Keratinocyte (primary cell): ENCODE data around the gene HDAC5. TPM values are rescaled to one million over a fixed set of nuclear protein-coding genes. Genes with fewer than 3 reads are reported as not detected.

ENCODE experiments used
- DNase-seq: peaks from one replicate; pipeline ENCODE4 v3.0.0-alpha.2; 2011; ENCODE audit warnings: low read depth, missing footprints, low spot score
- FAIRE-seq: peaks from 2 replicates; lab custom pipeline; 2011; peaks lifted over from hg19 to GRCh38; lab: Jason Lieb, UNC
- H2AFZ ChIP-seq: 2 replicates; pipeline ENCODE4 v1.6.0; 2012; ENCODE audit warnings: low read length, control low read depth, inconsistent platforms; ENCODE audit not compliant: control insufficient read depth
- H3K27ac ChIP-seq: 2 replicates; pipeline ENCODE4 v1.5.1; 2011; ENCODE audit warnings: low read length; ENCODE audit not compliant: control insufficient read depth, insufficient read depth
- H3K27me3 ChIP-seq: 3 replicates; pipeline ENCODE4 v1.6.0; 2011; ENCODE audit warnings: low read length; ENCODE audit not compliant: control insufficient read depth, insufficient read depth; ENCODE audit errors: extremely low read depth
- H3K36me3 ChIP-seq, 2 experiments: 2 replicates in 1 of 2; 3 replicates in 1 of 2; pipeline ENCODE4 v1.5.1; 2011; ENCODE audit warnings: low read length in 2 of 2, mild to moderate bottlenecking in 1 of 2; ENCODE audit not compliant: control insufficient read depth in 2 of 2, insufficient read depth in 2 of 2; ENCODE audit errors: extremely low read depth in 1 of 2
- H3K4me1 ChIP-seq: 3 replicates; pipeline ENCODE4 v1.5.1; 2011; ENCODE audit warnings: low read length; ENCODE audit not compliant: control insufficient read depth, insufficient read depth; ENCODE audit errors: extremely low read depth
- H3K4me2 ChIP-seq: 3 replicates; pipeline ENCODE4 v1.6.0; 2011; ENCODE audit warnings: low read depth, low read length; ENCODE audit not compliant: control insufficient read depth, insufficient read depth; ENCODE audit errors: extremely low read depth
- H3K4me3 ChIP-seq, 3 experiments: fragments of 200-600 bp in 1 of 3; sonication (generic) in 1 of 3; 2 replicates in 2 of 3; 3 replicates in 1 of 3; pipeline ENCODE4 v1.5.1; 2011 to 2016; ENCODE audit warnings: low read length in 3 of 3, mild to moderate bottlenecking in 3 of 3, control low read depth in 2 of 3, inconsistent platforms in 1 of 3, low read depth in 1 of 3, mixed read lengths in 1 of 3, mixed run types in 1 of 3, moderate library complexity in 1 of 3; ENCODE audit not compliant: control insufficient read depth in 2 of 3, insufficient read depth in 2 of 3; ENCODE audit errors: extremely low read depth in 1 of 3
- H3K79me2 ChIP-seq: 2 replicates; pipeline ENCODE4 v1.6.0; 2012; ENCODE audit warnings: low read length; ENCODE audit not compliant: control insufficient read depth, insufficient read depth
- H3K9ac ChIP-seq: 3 replicates; pipeline ENCODE4 v1.6.0; 2011; ENCODE audit warnings: low read length; ENCODE audit not compliant: control insufficient read depth, insufficient read depth; ENCODE audit errors: extremely low read depth
- H3K9me1 ChIP-seq: 3 replicates; pipeline ENCODE4 v1.6.0; 2011; ENCODE audit warnings: low read length; ENCODE audit not compliant: control insufficient read depth, insufficient read depth; ENCODE audit errors: extremely low read depth
- H3K9me3 ChIP-seq: 2 replicates; pipeline ENCODE4 v1.5.1; 2012; ENCODE audit warnings: low read depth, low read length; ENCODE audit not compliant: control insufficient read depth
- H4K20me1 ChIP-seq: 3 replicates; pipeline ENCODE4 v1.6.0; 2011; ENCODE audit warnings: low read length; ENCODE audit not compliant: control insufficient read depth, insufficient read depth; ENCODE audit errors: extremely low read depth
- CTCF ChIP-seq, 3 experiments: IDR thresholded peaks in 1 of 3; conservative IDR thresholded peaks in 1 of 3; optimal IDR thresholded peaks in 1 of 3; 2 replicates in 2 of 3; 3 replicates in 1 of 3; pipeline versions ENCODE3 to v1.5.1; 2011; ENCODE audit warnings: low read length in 3 of 3, mild to moderate bottlenecking in 3 of 3, moderate library complexity in 2 of 3, control low read depth in 1 of 3, inconsistent platforms in 1 of 3; ENCODE audit not compliant: insufficient read depth in 2 of 3; ENCODE audit errors: extremely low read depth in 1 of 3
- EZH2 ChIP-seq: IDR thresholded peaks from one replicate; pipeline ENCODE4 v1.6.1; 2012; ENCODE audit warnings: inconsistent platforms, mild to moderate bottlenecking, low read length, moderate library complexity
- dilution Hi-C: fragments of 300-500 bp; cut with MboI; formaldehyde crosslinking; loops from one replicate; pipeline ENCODE4 v1.7.0; 2020; ENCODE audit warnings: low sequenced_read_pairs; ENCODE audit not compliant: extremely low pct_ligation_motif_present
- polyA plus RNA-seq, 5 experiments: library from polyadenylated mRNA; depleted of rRNA in 3 of 5; stranded (reverse) in 3 of 5; stranded (forward) in 1 of 5; unstranded in 1 of 5; fragments of >200 nt; gene quantifications; 1 replicate in 1 of 5; 2 replicates in 3 of 5; 3 replicates in 1 of 5; pipeline versions ENCODE4 v1.2.1 to v1.2.3, GENCODE V29; 2011 to 2012; ENCODE audit warnings: missing spikeins in 2 of 5, low read depth in 1 of 5, low replicate concordance in 1 of 5

The HDAC5 gene
- polyA plus RNA-seq, 1 donor (not counting 4 experiments of a cell fraction or from before 2014, with no cell fraction given), result 4.5 TPM

- FAIRE-seq (no peak), DNase-seq (no peak)
- no peak overlapping the region for H3K9ac ChIP-seq
- dilution Hi-C loops, result no loop called here
- no peaks in the 10 kb centered on the region for H3K27me3 ChIP-seq
- H3K4me1 ChIP-seq, result no peaks in the 10 kb centered on the region
- no peaks in the 10 kb centered on the region for H3K9me3 ChIP-seq
- no peak overlapping the region for H3K4me3 ChIP-seq
- no peak overlapping the region for H3K4me2 ChIP-seq
- no peak overlapping the region for H2AFZ ChIP-seq
- no peak overlapping the region for H3K27ac ChIP-seq
- TF ChIP-seq EZH2 (no peak), CTCF (optimal IDR thresholded peaks at IDR 0.05 in 1 of 3, IDR thresholded peaks at IDR 0.05 in 1 of 3, conservative IDR thresholded peaks at IDR 0.05 in 1 of 3; ENCODE audit: extremely low read depth in 1 of 3, insufficient read depth in 2 of 3, low read length in 3 of 3) (no peak)
- no peaks in the 10 kb centered on the region for H3K79me2 ChIP-seq
- H3K9me1 ChIP-seq, result no peaks in the 10 kb centered on the region
- peaks cover 2 to 22% of the 10 kb centered on the region in 2 experiments for H3K36me3 ChIP-seq
- no peaks in the 10 kb centered on the region for H4K20me1 ChIP-seq
Measured at GRCh38 chr17:44159519-44160210, 36.2 kb upstream of the HDAC5 start.

GRCh38 chr17:44155488-44155887 is 32.0 kb upstream of the HDAC5 start:
- H2AFZ ChIP-seq, result no peak overlapping the region
- no peaks in the 10 kb centered on the region for H4K20me1 ChIP-seq
- H3K36me3 ChIP-seq, result peaks cover 2 to 32% of the 10 kb centered on the region in 2 experiments
- H3K9me1 ChIP-seq, result no peaks in the 10 kb centered on the region
- dilution Hi-C loops, result no loop called here
- H3K79me2 ChIP-seq, result peaks cover 5% of the 10 kb centered on the region
- DNase-seq, result no peak
- no peak overlapping the region for H3K27ac ChIP-seq
- no peak for FAIRE-seq
- no peak overlapping the region for H3K4me3 ChIP-seq
- no peaks in the 10 kb centered on the region for H3K9me3 ChIP-seq
- peaks cover 10% of the 10 kb centered on the region for H3K4me1 ChIP-seq
- no peaks in the 10 kb centered on the region for H3K27me3 ChIP-seq
- H3K9ac ChIP-seq, result no peak overlapping the region
- H3K4me2 ChIP-seq, result no peak overlapping the region
- no peak for TF ChIP-seq CTCF (optimal IDR thresholded peaks at IDR 0.05 in 1 of 3, IDR thresholded peaks at IDR 0.05 in 1 of 3, conservative IDR thresholded peaks at IDR 0.05 in 1 of 3; ENCODE audit: extremely low read depth in 1 of 3, insufficient read depth in 2 of 3, low read length in 3 of 3)
